Esophagus squamous epithelium (tissue), 5 donors: Measurements from ENCODE around the gene SIM1. TPM values are rescaled to one million over a fixed set of nuclear protein-coding genes. Genes with fewer than 3 reads are reported as not detected.

ENCODE experiments used
- DNase-seq: peaks from one replicate; lab custom pipeline; 2025; lab: John Stamatoyannopoulos, UW
- H3K27ac ChIP-seq, 4 donors: fragments of 200-600 bp; sonication (generic); one replicate each; pipeline ENCODE4 v1.5.1; 2016 to 2019; ENCODE audit warnings: mild to moderate bottlenecking in 1 of 4
- H3K27me3 ChIP-seq, 4 donors: fragments of 200-600 bp; sonication (generic); 1 replicate in 3 of 4; 2 replicates in 1 of 4; pipeline versions ENCODE4 v1.5.1 to v1.6.0; 2017 to 2021; ENCODE audit warnings: antibody characterized with exemption in 1 of 4
- H3K36me3 ChIP-seq, 3 donors: fragments of 200-600 bp; sonication (generic); one replicate each; pipeline ENCODE4 v1.5.1; 2016 to 2019
- H3K4me1 ChIP-seq, 3 donors: fragments of 200-600 bp; sonication (generic); one replicate each; pipeline ENCODE4 v1.5.1; 2017 to 2019
- H3K4me3 ChIP-seq, 4 donors: fragments of 200-600 bp; sonication (generic); 1 replicate in 3 of 4; 2 replicates in 1 of 4; pipeline ENCODE4 v1.5.1; 2016 to 2019; ENCODE audit warnings: mild to moderate bottlenecking in 2 of 4, moderate library complexity in 1 of 4
- H3K9me3 ChIP-seq, 3 donors: fragments of 200-600 bp; sonication (generic); one replicate each; pipeline ENCODE4 v1.5.1; 2016 to 2019
- POLR2A ChIP-seq, 4 donors: fragments of 450-650 bp; IDR thresholded peaks; one replicate each; pipeline ENCODE4 v1.6.1; 2017; ENCODE audit warnings: antibody characterized with exemption in 4 of 4, mild to moderate bottlenecking in 4 of 4, moderate library complexity in 3 of 4
- WGBS, 2 donors: methylation state at CpG; one replicate each; pipeline ENCODE4 v1.1.5; 2018; 5-methylcytosine and 5-hydroxymethylcytosine counted together
- intact Hi-C: fragments of 100-400 bp; cut with DNase I; formaldehyde crosslinking; loops from one replicate; pipeline ENCODE4 v1.15.0; 2022
- total RNA-seq, 4 donors: library from RNA; depleted of rRNA; stranded (reverse); fragments of >200 nt; gene quantifications; one replicate each; pipeline ENCODE4 v1.1.0, GENCODE V29; 2016
- TF ChIP-seq, protein P1 (sequence below), 6 experiments: fragments of 450-650 bp in 4 of 6; fragments of 200-600 bp in 2 of 6; sonication (generic) in 2 of 6; IDR thresholded peaks; one replicate each; pipeline ENCODE4 v1.5.1; 2016 to 2019; ENCODE audit warnings: antibody characterized with exemption in 6 of 6, mild to moderate bottlenecking in 4 of 6, moderate library complexity in 4 of 6
- donor health status: DM: yes; HTN: yes; CAD: no.

SIM1 gene
- total RNA-seq, 4 donors from 2014 or later, result under 0.01 TPM; not detected in 3

- no peak for TF ChIP-seq POLR2A (IDR thresholded peaks at IDR 0.05)
- TF ChIP-seq, protein P1, sequence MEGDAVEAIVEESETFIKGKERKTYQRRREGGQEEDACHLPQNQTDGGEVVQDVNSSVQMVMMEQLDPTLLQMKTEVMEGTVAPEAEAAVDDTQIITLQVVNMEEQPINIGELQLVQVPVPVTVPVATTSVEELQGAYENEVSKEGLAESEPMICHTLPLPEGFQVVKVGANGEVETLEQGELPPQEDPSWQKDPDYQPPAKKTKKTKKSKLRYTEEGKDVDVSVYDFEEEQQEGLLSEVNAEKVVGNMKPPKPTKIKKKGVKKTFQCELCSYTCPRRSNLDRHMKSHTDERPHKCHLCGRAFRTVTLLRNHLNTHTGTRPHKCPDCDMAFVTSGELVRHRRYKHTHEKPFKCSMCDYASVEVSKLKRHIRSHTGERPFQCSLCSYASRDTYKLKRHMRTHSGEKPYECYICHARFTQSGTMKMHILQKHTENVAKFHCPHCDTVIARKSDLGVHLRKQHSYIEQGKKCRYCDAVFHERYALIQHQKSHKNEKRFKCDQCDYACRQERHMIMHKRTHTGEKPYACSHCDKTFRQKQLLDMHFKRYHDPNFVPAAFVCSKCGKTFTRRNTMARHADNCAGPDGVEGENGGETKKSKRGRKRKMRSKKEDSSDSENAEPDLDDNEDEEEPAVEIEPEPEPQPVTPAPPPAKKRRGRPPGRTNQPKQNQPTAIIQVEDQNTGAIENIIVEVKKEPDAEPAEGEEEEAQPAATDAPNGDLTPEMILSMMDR (IDR thresholded peaks at IDR 0.05), result no peak
- Histone ChIP-seq H3K27me3 (no peaks in the 10 kb centered on the region), H3K27ac (no peak overlapping the region), H3K9me3 (no peaks in the 10 kb centered on the region), H3K36me3 (no peaks in the 10 kb centered on the region), H3K4me1 (no peaks in the 10 kb centered on the region), H3K4me3 (no peak overlapping the region)
- intact Hi-C loops, result no loop called here
- no peak for DNase-seq
- 66 to 75% methylated on average over 3 of the region's 3 CpGs for WGBS, 2 donors
Measured at GRCh38 chr6:100404051-100404450, 60.7 kb downstream of the SIM1 start.

- no peak for TF ChIP-seq POLR2A (IDR thresholded peaks at IDR 0.05)
- TF ChIP-seq, protein P1 (IDR thresholded peaks at IDR 0.05), result no peak
- Histone ChIP-seq H3K4me3 (no peak overlapping the region), H3K4me1 (no peaks in the 10 kb centered on the region), H3K9me3 (no peaks in the 10 kb centered on the region), H3K27me3 (no peaks in the 10 kb centered on the region), H3K36me3 (no peaks in the 10 kb centered on the region), H3K27ac (no peak overlapping the region)
- no peak for DNase-seq
- intact Hi-C loops, result no loop called here
- 92% methylated on average over 13 to 14 of the region's 23 CpGs for WGBS, 2 donors
Measured at GRCh38 chr6:100393493-100393892, 71.2 kb downstream of the SIM1 start.

GRCh38 chr6:100392423-100392822, 72.3 kb downstream of the SIM1 start:
- no peak overlapping the region for H3K4me3 ChIP-seq
- H3K4me1 ChIP-seq, result no peaks in the 10 kb centered on the region
- H3K9me3 ChIP-seq, result no peaks in the 10 kb centered on the region
- H3K27ac ChIP-seq, result no peak overlapping the region
- DNase-seq, result no peak
- WGBS, 2 donors, result 82 to 94% methylated on average over 2 of the region's 2 CpGs
- H3K27me3 ChIP-seq, result no peaks in the 10 kb centered on the region
- H3K36me3 ChIP-seq, result no peaks in the 10 kb centered on the region
- TF ChIP-seq, protein P1 (IDR thresholded peaks at IDR 0.05), result no peak
- TF ChIP-seq POLR2A (IDR thresholded peaks at IDR 0.05), result no peak
- intact Hi-C loops, result no loop called here

DNA sequence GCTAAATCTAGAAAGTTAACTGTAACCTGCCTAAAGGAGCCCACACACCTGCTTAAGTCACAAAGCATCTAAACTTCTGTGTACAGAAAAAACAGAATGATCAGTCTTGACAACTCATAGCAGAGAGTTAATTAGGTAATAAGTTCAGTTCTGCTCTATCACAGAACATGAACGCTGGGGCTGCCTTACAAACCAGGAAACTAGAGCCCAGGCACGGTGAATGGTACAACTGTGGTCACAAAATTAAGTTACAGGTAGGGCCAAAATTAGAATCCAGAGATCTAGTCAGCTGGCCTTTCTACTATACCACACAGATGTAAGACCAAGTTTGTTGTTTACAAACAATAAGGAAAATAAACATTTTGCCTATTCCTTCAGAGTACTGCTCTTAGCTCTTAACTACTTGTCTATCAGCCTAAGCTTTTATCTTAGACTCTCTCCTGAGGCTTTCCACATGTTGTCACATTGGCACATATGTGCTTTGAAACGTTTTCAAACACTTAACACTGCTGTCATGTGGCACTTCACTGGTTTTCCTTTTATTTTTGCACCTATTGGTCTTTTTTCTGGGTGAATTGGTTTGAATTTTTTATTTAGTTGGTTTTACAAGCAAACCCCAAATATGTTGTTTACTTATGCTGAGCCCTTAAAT, 75.7 kb downstream of the SIM1 start:
- no peaks in the 10 kb centered on the region for H3K4me1 ChIP-seq
- no peak for TF ChIP-seq POLR2A (IDR thresholded peaks at IDR 0.05)
- TF ChIP-seq, protein P1 (IDR thresholded peaks at IDR 0.05), result no peak
- no peaks in the 10 kb centered on the region for H3K36me3 ChIP-seq
- no peak for DNase-seq
- WGBS, 2 donors, result 52 to 57% methylated on average over 3 of the region's 3 CpGs
- no peak overlapping the region for H3K27ac ChIP-seq
- no peaks in the 10 kb centered on the region for H3K9me3 ChIP-seq
- intact Hi-C loops, result no loop called here
- no peak overlapping the region for H3K4me3 ChIP-seq
- H3K27me3 ChIP-seq, result no peaks in the 10 kb centered on the region

GRCh38 chr6:100382767-100383195, 81.9 kb downstream of the SIM1 start:
- no peaks in the 10 kb centered on the region for H3K27me3 ChIP-seq
- WGBS, 2 donors, result 69% methylated on average over 5 of the region's 5 CpGs
- intact Hi-C loops, result no loop called here
- H3K36me3 ChIP-seq, result no peaks in the 10 kb centered on the region
- H3K9me3 ChIP-seq, result no peaks in the 10 kb centered on the region
- H3K27ac ChIP-seq, result no peak overlapping the region
- TF ChIP-seq POLR2A (IDR thresholded peaks at IDR 0.05), result no peak
- TF ChIP-seq, protein P1 (IDR thresholded peaks at IDR 0.05), result no peak
- H3K4me1 ChIP-seq, result no peaks in the 10 kb centered on the region
- no peak for DNase-seq
- no peak overlapping the region for H3K4me3 ChIP-seq
